SK-N-SH (cell line): ENCODE data around the gene KIFC3. TPM values are rescaled to one million over a fixed set of nuclear protein-coding genes. Genes with fewer than 3 reads are reported as not detected.

Source experiments
- CTCF ChIA-PET: fragments of 300-600, 350-600 bp; formaldehyde crosslinking; extraction: SDS; loops from one replicate; lab custom pipeline; 2021; lab: Yijun Ruan, JAX
- POLR2A ChIA-PET: fragments of 350-600 bp; sonication (Branson Sonifier 250); formaldehyde crosslinking; extraction: SDS; loops from one replicate; lab custom pipeline; 2020; ENCODE audit warnings: antibody characterized with exemption, inconsistent platforms; lab: Yijun Ruan, JAX
- DNase-seq: peaks from one replicate; pipeline ENCODE4 v3.0.0; 2012
- H2AFZ ChIP-seq: fragments of 200-600 bp; sonication (generic); 2 replicates; pipeline ENCODE4 v1.8.1; 2016; ENCODE audit warnings: antibody characterized with exemption, mild to moderate bottlenecking, low read depth
- H3F3A ChIP-seq: fragments of 200-600 bp; sonication (generic); replicated peaks from 2 replicates; pipeline ENCODE3; 2016; ENCODE audit warnings: antibody characterized with exemption, mild to moderate bottlenecking; ENCODE audit not compliant: insufficient read depth
- H3K27ac ChIP-seq, 2 experiments: fragments of 200-500 bp in 1 of 2; fragments of 200-600 bp in 1 of 2; sonication (Bioruptor generic) in 1 of 2; sonication (generic), shearing (Covaris generic) in 1 of 2; 2 replicates each; pipeline versions ENCODE4 v1.5.1 to v1.6.1; 2014 to 2016; ENCODE audit warnings: low read depth in 2 of 2, inconsistent platforms in 1 of 2, low read length in 1 of 2, mild to moderate bottlenecking in 1 of 2, mixed read lengths in 1 of 2
- H3K27me3 ChIP-seq: fragments of 200-600 bp; sonication (generic), shearing (Covaris generic); 2 replicates; pipeline ENCODE4 v1.6.1; 2016; ENCODE audit warnings: mixed run types; ENCODE audit not compliant: insufficient read depth
- H3K36me3 ChIP-seq, 2 experiments: fragments of 200-500 bp in 1 of 2; fragments of 200-600 bp in 1 of 2; sonication (Bioruptor generic) in 1 of 2; sonication (generic) in 1 of 2; replicated peaks in 1 of 2; 2 replicates each; pipeline versions ENCODE3 to v1.5.1; 2014 to 2016; ENCODE audit warnings: low read length in 1 of 2, mild to moderate bottlenecking in 1 of 2; ENCODE audit not compliant: insufficient read depth in 2 of 2, control insufficient read depth in 1 of 2
- H3K4me1 ChIP-seq, 2 experiments: fragments of 200-500 bp in 1 of 2; fragments of 200-600 bp in 1 of 2; sonication (Bioruptor generic) in 1 of 2; sonication (generic), shearing (Covaris generic) in 1 of 2; 2 replicates each; pipeline versions ENCODE4 v1.5.1 to v1.6.1; 2014 to 2016; ENCODE audit warnings: low read depth in 1 of 2, low read length in 1 of 2, mixed run types in 1 of 2; ENCODE audit not compliant: insufficient read depth in 2 of 2, control insufficient read depth in 1 of 2
- H3K4me2 ChIP-seq: fragments of 200-600 bp; sonication (generic), shearing (Covaris generic); 2 replicates; pipeline ENCODE4 v1.6.1; 2017; ENCODE audit warnings: mixed run types
- H3K4me3 ChIP-seq, 2 experiments: fragments of 200-500 bp in 1 of 2; fragments of 200-600 bp in 1 of 2; sonication (Bioruptor generic) in 1 of 2; sonication (generic), shearing (Covaris generic) in 1 of 2; 2 replicates each; pipeline versions ENCODE4 v1.5.1 to v1.8.1; 2014 to 2016; ENCODE audit warnings: low read depth in 2 of 2, inconsistent platforms in 1 of 2, low read length in 1 of 2, mild to moderate bottlenecking in 1 of 2, mixed read lengths in 1 of 2, moderate library complexity in 1 of 2
- H3K79me2 ChIP-seq: fragments of 200-600 bp; sonication (generic); 2 replicates; pipeline ENCODE4 v1.8.1; 2017; ENCODE audit warnings: mild to moderate bottlenecking; ENCODE audit not compliant: insufficient read depth
- H3K9ac ChIP-seq: fragments of 200-600 bp; sonication (generic); 2 replicates; pipeline ENCODE4 v1.6.1; 2017; ENCODE audit warnings: mixed run types
- H3K9me2 ChIP-seq: fragments of 200-600 bp; sonication (generic); 2 replicates; pipeline ENCODE4 v1.6.1; 2017; ENCODE audit warnings: mixed run types
- H3K9me3 ChIP-seq: fragments of 200-600 bp; sonication (generic); 2 replicates; pipeline ENCODE4 v1.6.1; 2017; ENCODE audit warnings: mixed run types, mild to moderate bottlenecking, moderate library complexity
- H4K20me1 ChIP-seq: fragments of 200-600 bp; sonication (generic); 2 replicates; pipeline ENCODE4 v1.6.1; 2017; ENCODE audit warnings: mild to moderate bottlenecking, mixed run types; ENCODE audit not compliant: insufficient read depth
- CHD2 ChIP-seq: fragments of 150-350 bp; IDR thresholded peaks from 2 replicates; pipeline ENCODE4 v1.6.1; 2018; ENCODE audit warnings: low read length; ENCODE audit not compliant: partially characterized antibody
- ELF1 ChIP-seq: IDR thresholded peaks from 2 replicates; pipeline ENCODE4 v1.4.0; 2012
- EP300 ChIP-seq, 2 experiments: IDR thresholded peaks; 2 replicates each; pipeline versions ENCODE4 v1.4.0 to v1.6.1; 2012; ENCODE audit warnings: borderline replicate concordance in 1 of 2, low read depth in 1 of 2, low read length in 1 of 2
- FOXJ3 ChIP-seq: sonication (generic); formaldehyde crosslinking; IDR thresholded peaks from 2 replicates; pipeline ENCODE4 v1.5.1; 2020; ENCODE audit warnings: mild to moderate bottlenecking, missing genetic modification reagents
- GABPA ChIP-seq: IDR thresholded peaks from 2 replicates; pipeline ENCODE4 v1.4.0; 2012; ENCODE audit warnings: low read depth, mild to moderate bottlenecking
- JUND ChIP-seq: IDR thresholded peaks from 2 replicates; pipeline ENCODE4 v1.4.0; 2012
- NRF1 ChIP-seq: IDR thresholded peaks from 2 replicates; pipeline ENCODE4 v1.6.1; 2012; ENCODE audit warnings: low read depth, mild to moderate bottlenecking, low read length
- POLR2AphosphoS5 ChIP-seq: IDR thresholded peaks from 2 replicates; pipeline ENCODE4 v1.6.1; 2012; ENCODE audit warnings: low read depth, low read length
- RAD21 ChIP-seq: IDR thresholded peaks from 2 replicates; pipeline ENCODE4 v1.6.1; 2012; ENCODE audit warnings: mild to moderate bottlenecking, low read length
- RCOR1 ChIP-seq: fragments of 150-350 bp; IDR thresholded peaks from 2 replicates; pipeline ENCODE4 v1.6.1; 2017; ENCODE audit warnings: antibody characterized with exemption, low read length
- RFX5 ChIP-seq: IDR thresholded peaks from 2 replicates; pipeline ENCODE4 v1.6.1; 2012; ENCODE audit warnings: mild to moderate bottlenecking, improper control_type of control experiment, low read length
- RXRA ChIP-seq: IDR thresholded peaks from 2 replicates; pipeline ENCODE4 v1.4.0; 2012; ENCODE audit warnings: low read depth, mild to moderate bottlenecking, borderline replicate concordance
- SMC3 ChIP-seq: IDR thresholded peaks from 2 replicates; pipeline ENCODE4 v1.6.1; 2012; ENCODE audit warnings: low read depth, low read length, improper control_type of control experiment
- WGBS: methylation state at CpG from one replicate; pipeline ENCODE4 v1.1.6; 2017; ENCODE audit warnings: low lambda C conversion rate; 5-methylcytosine and 5-hydroxymethylcytosine counted together
- polyA plus RNA-seq, 3 experiments: library from polyadenylated mRNA; depleted of rRNA; stranded (reverse); fragments of >200 nt; gene quantifications; 2 replicates each; pipeline ENCODE4 v1.2.3, GENCODE V29; 2012
- TF ChIP-seq, protein P1 (sequence below): IDR thresholded peaks from 2 replicates; pipeline ENCODE4 v1.4.0; 2012; ENCODE audit warnings: low read depth, borderline replicate concordance
- TF ChIP-seq, protein P2 (sequence below): fragments of 150-350 bp; IDR thresholded peaks from 2 replicates; pipeline ENCODE4 v1.6.1; 2016; ENCODE audit warnings: mild to moderate bottlenecking, low read depth, low read length
- TF ChIP-seq, protein P3 (sequence below): IDR thresholded peaks from 2 replicates; pipeline ENCODE4 v1.4.0; 2012; ENCODE audit warnings: low read depth
- TF ChIP-seq, protein P4 (sequence below): IDR thresholded peaks from 2 replicates; pipeline ENCODE4 v1.6.1; 2012; ENCODE audit warnings: mild to moderate bottlenecking, low read depth, low read length, moderate library complexity

The KIFC3 gene
- polyA plus RNA-seq, 1 of the 3 experiments (the other 2 are of a cell fraction) = 65.4 TPM

DNA sequence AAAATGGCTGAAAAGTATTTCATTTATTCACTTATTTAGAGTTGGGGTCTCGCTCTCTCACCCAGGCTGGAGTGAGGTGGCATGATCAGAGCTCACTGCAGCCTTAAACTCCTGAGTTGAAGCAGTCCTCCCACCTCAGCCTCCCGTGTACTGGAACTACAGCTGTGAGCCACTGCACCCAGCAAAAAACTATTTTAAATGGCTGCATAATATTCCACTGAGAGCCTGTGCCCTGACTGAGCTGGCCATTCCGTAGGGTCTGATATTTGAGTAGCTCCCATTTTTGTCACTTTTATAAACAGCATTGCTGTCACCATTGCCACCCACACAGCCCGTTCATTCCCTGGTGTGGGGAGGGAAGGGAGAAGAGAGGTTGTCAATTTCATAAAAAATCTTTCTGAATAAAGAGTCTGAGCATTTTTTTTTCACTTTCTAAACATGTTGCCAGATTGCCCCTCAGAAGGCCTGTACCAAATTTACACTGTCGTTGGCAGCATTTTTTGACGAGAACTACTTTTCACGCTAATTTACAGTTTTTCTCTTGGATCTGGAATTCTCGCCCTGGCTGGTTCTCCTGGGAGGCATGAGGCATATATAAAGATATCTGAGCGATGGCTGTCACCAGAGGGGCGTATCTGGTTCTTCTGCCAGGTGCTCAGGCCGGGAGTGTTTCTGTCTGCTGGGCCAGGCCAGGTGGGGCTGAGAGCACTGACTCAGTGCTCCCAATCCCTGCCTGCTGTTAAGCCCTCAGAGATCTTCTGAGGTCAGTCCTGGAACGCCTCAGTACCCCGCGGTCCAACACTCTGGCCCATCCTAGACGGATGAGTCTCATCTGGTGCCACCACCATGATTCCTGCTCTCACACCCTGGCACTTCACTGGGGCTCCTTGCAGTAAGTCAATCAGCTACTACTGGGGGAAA is 7.2 kb upstream of the KIFC3 start:
- H3K9ac ChIP-seq = no peak overlapping the region
- no peak for TF ChIP-seq ELF1
- no peak for TF ChIP-seq FOXJ3 (CRISPR knock-in tag)
- TF ChIP-seq RAD21 = no peak
- no peak for TF ChIP-seq JUND
- no peak for TF ChIP-seq RCOR1
- TF ChIP-seq NRF1 = no peak
- TF ChIP-seq, protein P1, sequence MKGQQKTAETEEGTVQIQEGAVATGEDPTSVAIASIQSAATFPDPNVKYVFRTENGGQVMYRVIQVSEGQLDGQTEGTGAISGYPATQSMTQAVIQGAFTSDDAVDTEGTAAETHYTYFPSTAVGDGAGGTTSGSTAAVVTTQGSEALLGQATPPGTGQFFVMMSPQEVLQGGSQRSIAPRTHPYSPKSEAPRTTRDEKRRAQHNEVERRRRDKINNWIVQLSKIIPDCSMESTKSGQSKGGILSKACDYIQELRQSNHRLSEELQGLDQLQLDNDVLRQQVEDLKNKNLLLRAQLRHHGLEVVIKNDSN = no peak
- no peak for TF ChIP-seq POLR2AphosphoS5
- TF ChIP-seq RFX5 = no peak
- TF ChIP-seq CHD2 = no peak
- TF ChIP-seq, protein P2, sequence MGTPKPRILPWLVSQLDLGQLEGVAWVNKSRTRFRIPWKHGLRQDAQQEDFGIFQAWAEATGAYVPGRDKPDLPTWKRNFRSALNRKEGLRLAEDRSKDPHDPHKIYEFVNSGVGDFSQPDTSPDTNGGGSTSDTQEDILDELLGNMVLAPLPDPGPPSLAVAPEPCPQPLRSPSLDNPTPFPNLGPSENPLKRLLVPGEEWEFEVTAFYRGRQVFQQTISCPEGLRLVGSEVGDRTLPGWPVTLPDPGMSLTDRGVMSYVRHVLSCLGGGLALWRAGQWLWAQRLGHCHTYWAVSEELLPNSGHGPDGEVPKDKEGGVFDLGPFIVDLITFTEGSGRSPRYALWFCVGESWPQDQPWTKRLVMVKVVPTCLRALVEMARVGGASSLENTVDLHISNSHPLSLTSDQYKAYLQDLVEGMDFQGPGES = no peak
- TF ChIP-seq, protein P3, sequence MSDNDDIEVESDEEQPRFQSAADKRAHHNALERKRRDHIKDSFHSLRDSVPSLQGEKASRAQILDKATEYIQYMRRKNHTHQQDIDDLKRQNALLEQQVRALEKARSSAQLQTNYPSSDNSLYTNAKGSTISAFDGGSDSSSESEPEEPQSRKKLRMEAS = no peak
- TF ChIP-seq, protein P4, sequence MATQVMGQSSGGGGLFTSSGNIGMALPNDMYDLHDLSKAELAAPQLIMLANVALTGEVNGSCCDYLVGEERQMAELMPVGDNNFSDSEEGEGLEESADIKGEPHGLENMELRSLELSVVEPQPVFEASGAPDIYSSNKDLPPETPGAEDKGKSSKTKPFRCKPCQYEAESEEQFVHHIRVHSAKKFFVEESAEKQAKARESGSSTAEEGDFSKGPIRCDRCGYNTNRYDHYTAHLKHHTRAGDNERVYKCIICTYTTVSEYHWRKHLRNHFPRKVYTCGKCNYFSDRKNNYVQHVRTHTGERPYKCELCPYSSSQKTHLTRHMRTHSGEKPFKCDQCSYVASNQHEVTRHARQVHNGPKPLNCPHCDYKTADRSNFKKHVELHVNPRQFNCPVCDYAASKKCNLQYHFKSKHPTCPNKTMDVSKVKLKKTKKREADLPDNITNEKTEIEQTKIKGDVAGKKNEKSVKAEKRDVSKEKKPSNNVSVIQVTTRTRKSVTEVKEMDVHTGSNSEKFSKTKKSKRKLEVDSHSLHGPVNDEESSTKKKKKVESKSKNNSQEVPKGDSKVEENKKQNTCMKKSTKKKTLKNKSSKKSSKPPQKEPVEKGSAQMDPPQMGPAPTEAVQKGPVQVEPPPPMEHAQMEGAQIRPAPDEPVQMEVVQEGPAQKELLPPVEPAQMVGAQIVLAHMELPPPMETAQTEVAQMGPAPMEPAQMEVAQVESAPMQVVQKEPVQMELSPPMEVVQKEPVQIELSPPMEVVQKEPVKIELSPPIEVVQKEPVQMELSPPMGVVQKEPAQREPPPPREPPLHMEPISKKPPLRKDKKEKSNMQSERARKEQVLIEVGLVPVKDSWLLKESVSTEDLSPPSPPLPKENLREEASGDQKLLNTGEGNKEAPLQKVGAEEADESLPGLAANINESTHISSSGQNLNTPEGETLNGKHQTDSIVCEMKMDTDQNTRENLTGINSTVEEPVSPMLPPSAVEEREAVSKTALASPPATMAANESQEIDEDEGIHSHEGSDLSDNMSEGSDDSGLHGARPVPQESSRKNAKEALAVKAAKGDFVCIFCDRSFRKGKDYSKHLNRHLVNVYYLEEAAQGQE = no peak
- TF ChIP-seq SMC3 = no peak
- no peak for TF ChIP-seq GABPA
- TF ChIP-seq RXRA = no peak
- no peak for TF ChIP-seq EP300 (IDR thresholded peaks at IDR 0.05; ENCODE audit: borderline replicate concordance in 1 of 2, low read depth in 1 of 2, low read length in 1 of 2)
- TF ChIP-seq, all 33 proteins: peak for 0
- DNase-seq = no peak

More for the DNA sequence above, 7.2 kb upstream of the KIFC3 start:
- Histone ChIP-seq H3K9me3 (no peaks in the 10 kb centered on the region), H3K27ac (no peak overlapping the region), H3K4me3 (no peak overlapping the region), H3K79me2 (no peaks in the 10 kb centered on the region), H3K27me3 (no peaks in the 10 kb centered on the region), H3K4me2 (no peak overlapping the region), H2AFZ (no peak overlapping the region), H3K9me2 (no peaks in the 10 kb centered on the region), H3K4me1 (peaks cover 4 to 22% of the 10 kb centered on the region in 2 experiments; a peak in 3 of 4 replicates), H3F3A (peaks cover 8% of the 10 kb centered on the region), H3K36me3 (no peaks in the 10 kb centered on the region), H4K20me1 (no peaks in the 10 kb centered on the region)
- 84% methylated on average over 12 of the region's 15 CpGs for WGBS
- POLR2A ChIA-PET = no interaction called here
- CTCF ChIA-PET = interaction anchor here (0.6 to 1.5 kb wide), 6 partner anchors 17 to 192 kb away, joined by 3 to 4 read pairs (median 3); partner anchors contain the start of gene USB1
